Middle frontal gyrus (tissue), 1 donor: ENCODE measurements around the gene SH3TC2.

Experiments
- DNase-seq: peaks from one replicate; pipeline ENCODE4 v3.0.0-alpha.2; 2015; ENCODE audit warnings: low spot score; ENCODE audit errors: extremely low spot score

SH3TC2 gene

GRCh38 chr5:149030392-149030791, 32.5 kb downstream of the SH3TC2 start:
- no peak for DNase-seq

- no peak for DNase-seq
Observed at GRCh38 chr5:149028984-149029383, 33.9 kb downstream of the SH3TC2 start.

- DNase-seq = no peak
Observed at GRCh38 chr5:149028161-149028560, 34.7 kb downstream of the SH3TC2 start.

- no peak for DNase-seq
Observed at GRCh38 chr5:149027636-149028035, 35.2 kb downstream of the SH3TC2 start.

GRCh38 chr5:149024943-149025342, 37.9 kb downstream of the SH3TC2 start:
- no peak for DNase-seq

- no peak for DNase-seq
Observed at GRCh38 chr5:149024477-149024876, 38.4 kb downstream of the SH3TC2 start.

DNA sequence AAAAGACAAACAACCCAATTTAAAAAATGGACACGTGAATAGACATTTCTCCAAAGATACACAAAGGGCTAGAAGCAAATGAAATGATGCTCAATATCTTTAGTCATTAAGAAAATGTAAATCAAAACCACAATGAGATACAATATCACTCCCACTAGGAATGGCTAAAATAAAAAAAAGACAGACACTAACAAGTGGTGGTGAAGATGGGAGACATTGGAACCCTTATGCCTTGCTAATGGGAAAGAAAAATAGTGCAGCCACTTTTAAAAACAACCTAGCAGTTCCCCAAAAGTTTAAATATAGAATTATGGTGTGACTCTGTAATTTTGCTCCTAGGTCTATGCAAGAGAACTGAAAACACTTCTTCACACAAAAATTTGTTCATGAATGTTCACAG, 40.7 kb downstream of the SH3TC2 start:
- no peak for DNase-seq

DNA sequence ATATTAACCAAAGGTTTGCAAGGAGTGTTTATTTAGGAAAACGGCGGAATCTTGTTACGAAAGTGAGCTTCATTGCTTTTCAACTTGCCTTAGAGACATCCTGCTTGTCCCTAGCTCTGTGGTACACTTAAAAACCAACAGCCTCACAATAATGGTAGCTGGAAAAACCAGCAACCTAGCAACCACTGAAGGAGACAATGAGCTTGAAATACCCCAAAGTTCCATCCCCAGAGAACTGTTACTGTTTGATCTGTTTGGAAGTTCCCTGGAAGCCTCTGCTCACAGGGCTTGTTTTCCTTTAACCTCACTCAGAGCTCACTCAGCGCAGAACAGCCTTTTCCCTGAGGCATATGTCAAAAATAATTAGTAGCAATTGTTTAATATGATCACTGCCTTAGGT, 43.2 kb downstream of the SH3TC2 start:
- DNase-seq = no peak

- no peak for DNase-seq
Observed at GRCh38 chr5:149018909-149019443, 43.9 kb downstream of the SH3TC2 start.

DNA sequence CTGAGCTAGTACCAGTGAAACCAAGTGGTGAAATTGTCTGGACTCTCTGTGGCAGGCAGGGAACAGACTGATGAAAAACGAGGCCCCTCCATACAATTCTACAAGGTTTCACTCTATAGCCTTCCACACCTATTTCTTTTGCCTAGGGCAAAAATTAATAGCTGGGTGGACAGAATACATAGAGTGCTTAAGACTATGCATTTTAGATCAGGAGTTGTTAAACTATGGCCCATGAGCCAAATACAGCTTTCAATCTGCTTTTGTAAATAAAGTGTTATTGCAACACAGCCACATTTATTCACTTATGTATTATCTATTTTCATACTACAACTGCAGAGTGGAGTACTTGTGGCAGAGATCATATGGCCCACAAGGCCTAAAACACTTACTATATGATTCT, 45.2 kb downstream of the SH3TC2 start:
- DNase-seq = no peak

- DNase-seq = no peak
Observed at GRCh38 chr5:149015561-149015960, 47.3 kb downstream of the SH3TC2 start.

DNA sequence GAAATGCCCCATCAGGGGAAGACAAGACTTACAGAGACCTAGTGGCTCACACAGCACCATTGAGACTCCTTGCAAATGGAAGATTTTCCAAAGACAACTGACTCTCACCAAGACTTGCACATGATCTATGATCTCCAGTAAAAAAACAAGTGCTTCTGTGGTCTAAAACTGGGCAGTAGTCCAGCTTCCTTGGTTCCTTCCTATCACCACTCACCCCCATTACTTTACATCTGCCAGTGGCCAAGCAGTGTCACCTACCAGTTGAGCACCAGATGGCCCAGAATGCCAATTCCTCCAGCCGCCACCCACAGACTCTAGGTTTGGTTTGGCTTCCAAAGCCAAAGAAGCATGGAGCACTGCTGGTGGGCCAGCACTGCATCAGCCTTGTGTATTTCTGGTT, 47.7 kb downstream of the SH3TC2 start:
- no peak for DNase-seq

DNA sequence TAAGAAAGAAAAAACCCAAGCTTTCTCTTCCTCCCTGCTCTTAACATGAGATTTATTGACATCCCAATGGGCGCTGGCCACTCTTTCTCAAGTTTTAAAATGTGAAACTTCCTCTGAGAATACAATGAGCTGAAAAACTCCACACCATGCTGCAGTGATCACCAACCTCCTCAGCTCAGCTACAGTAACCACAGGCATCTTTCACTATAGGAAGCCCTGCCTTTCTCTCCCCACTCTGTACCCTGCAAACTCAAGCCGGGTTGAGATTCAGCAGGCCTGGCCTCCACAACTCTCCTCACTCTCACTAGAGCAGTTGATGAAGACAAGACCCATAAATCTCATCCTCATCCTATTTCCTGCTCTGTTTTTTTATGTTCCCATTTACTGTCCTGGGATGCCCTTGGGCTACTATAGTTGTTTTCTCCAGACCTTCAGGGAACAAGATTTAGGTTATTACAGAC, 48.3 kb downstream of the SH3TC2 start:
- DNase-seq = no peak

GRCh38 chr5:149013796-149014195, 49.1 kb downstream of the SH3TC2 start:
- no peak for DNase-seq

GRCh38 chr5:149012350-149012749, 50.5 kb downstream of the SH3TC2 start:
- DNase-seq = no peak

GRCh38 chr5:149011728-149012127, 51.1 kb downstream of the SH3TC2 start:
- DNase-seq = no peak

GRCh38 chr5:149011084-149011483, 51.8 kb downstream of the SH3TC2 start:
- DNase-seq = peak; percentile 17

GRCh38 chr5:149007174-149007573, 55.7 kb downstream of the SH3TC2 start:
- no peak for DNase-seq

GRCh38 chr5:149006426-149006825, 56.4 kb downstream of the SH3TC2 start:
- no peak for DNase-seq

DNA sequence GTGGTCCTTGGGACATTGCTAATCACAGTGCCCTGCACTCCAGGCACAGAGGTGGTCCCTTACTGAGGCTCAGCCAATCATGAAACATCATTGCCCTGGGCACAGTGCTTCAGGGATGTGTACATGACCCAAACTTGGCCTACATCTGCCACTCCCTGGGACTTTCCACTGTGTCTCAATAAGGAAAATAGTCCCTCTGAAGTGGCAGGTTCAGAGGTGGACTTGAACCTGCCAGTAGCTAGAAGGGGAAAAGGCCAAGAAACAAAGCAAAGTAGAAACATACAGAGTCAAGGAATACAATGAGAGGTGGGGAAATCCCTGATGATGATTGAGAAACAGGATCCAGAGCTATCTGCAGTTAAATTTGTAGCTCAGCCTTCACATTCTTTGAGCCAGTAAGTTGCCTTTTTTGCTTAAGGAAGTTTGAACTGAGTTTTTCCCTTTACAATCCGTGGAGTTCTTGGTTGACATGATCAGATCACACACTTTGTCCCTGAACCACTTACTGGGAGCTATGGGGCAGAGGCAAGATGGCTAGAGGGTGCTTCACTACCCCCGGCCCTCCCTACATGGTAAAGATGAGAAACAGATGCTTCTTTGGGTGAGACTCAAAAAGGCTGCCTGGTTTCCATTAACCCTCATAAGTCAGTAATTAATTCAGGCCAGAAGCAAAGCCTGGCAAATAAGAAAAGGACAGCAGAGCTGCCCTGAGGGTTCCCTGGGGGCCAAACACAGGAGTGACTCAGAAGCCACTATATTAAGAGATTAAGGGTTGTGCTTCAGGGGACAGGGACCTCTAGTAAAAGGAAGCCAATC, 57.6 kb downstream of the SH3TC2 start:
- no peak for DNase-seq

- no peak for DNase-seq
Observed at GRCh38 chr5:149004559-149004958, 58.3 kb downstream of the SH3TC2 start.

- DNase-seq = no peak
Observed at GRCh38 chr5:149002761-149003689, 59.8 kb downstream of the SH3TC2 start.
